SH-SY5Y (cell line): ENCODE measurements around the gene PRKAB2.

Source experiments
- GATA2 ChIP-seq: IDR thresholded peaks from 2 replicates; pipeline ENCODE4 v1.6.1; 2011; ENCODE audit warnings: mild to moderate bottlenecking, low read depth, low read length
- GATA3 ChIP-seq: IDR thresholded peaks from 2 replicates; pipeline ENCODE4 v1.6.1; 2011; ENCODE audit warnings: low read depth, mild to moderate bottlenecking, low read length, moderate library complexity

DNA sequence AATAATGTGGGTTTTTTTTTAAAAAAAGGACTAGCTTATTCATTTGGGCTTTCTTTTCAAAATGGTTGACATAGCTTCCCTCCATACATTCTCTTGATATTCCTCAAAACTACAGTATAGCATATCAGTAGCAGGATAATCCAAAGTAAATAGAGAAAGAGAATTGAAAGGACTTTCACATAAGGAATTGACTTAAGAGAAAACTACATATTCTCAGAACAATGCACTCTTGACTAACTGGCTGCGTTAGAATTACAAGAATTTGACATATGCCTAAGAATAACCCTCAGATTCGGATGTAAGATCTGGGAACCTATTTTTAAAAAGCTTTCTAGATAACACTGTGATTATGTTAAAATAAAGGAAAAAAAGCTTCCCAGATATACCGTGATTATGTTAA lies 3.1 kb downstream of the PRKAB2 start:
- TF ChIP-seq GATA2: no peak
- TF ChIP-seq GATA3: no peak
